Measurements from ENCODE around the gene RABL3.
"Not testable (repeated sequence)": the region's sequence is repeated elsewhere in the genome, so short reads cannot be mapped to it uniquely, and the experiment has no call there.

RABL3 gene

GRCh38 chr3:120743556-120744195 lies 1.4 kb upstream of the RABL3 start:
- no peak for DNase-seq

GRCh38 chr3:120742849-120743365 lies 591 bp upstream of the RABL3 start:
- DNase-seq = peak; percentile 55

- DNase-seq = peak; percentile 69
Measured at GRCh38 chr3:120741837-120742197, 499 bp downstream of the RABL3 start.

DNA sequence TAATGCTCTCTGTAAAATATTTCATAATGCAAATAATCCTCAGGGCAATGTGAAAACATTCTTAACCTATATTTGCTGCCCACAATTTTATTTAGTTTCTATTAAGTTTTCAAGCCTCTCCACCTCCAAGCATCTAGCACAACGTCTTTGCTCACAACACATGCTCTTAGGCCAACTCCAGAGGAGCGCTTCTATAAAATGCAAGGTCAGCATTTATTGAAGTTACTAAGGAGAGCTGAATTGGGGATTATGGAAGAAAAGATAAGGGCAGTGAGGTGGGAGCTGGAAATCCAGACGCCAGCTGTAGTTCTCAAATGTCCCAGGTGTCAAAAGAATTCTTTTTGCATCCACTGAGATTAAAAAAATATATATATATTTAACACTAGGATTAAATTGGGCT lies 996 bp downstream of the RABL3 start:
- DNase-seq = peak; percentile 6

DNA sequence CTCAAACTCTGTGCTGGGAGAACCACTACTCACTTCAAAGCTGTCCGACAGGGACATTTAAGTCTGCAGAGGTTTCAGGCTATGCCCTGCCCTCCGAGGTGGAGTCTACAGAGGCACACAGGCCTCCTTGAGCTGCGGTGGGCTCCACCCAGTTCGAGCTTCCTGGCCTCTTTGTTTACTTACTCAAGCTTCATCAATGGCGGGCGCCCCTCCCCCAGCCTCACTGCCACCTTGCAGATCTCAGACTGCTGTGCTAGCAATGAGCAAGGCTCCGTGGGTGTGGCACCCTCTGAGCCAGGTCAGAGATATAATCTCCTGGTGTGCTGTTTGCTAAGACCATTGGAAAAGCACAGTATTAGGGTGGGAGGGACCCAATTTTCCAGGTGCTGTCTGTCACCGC lies 4.3 kb downstream of the RABL3 start:
- DNase-seq = not testable (repeated sequence)

DNA sequence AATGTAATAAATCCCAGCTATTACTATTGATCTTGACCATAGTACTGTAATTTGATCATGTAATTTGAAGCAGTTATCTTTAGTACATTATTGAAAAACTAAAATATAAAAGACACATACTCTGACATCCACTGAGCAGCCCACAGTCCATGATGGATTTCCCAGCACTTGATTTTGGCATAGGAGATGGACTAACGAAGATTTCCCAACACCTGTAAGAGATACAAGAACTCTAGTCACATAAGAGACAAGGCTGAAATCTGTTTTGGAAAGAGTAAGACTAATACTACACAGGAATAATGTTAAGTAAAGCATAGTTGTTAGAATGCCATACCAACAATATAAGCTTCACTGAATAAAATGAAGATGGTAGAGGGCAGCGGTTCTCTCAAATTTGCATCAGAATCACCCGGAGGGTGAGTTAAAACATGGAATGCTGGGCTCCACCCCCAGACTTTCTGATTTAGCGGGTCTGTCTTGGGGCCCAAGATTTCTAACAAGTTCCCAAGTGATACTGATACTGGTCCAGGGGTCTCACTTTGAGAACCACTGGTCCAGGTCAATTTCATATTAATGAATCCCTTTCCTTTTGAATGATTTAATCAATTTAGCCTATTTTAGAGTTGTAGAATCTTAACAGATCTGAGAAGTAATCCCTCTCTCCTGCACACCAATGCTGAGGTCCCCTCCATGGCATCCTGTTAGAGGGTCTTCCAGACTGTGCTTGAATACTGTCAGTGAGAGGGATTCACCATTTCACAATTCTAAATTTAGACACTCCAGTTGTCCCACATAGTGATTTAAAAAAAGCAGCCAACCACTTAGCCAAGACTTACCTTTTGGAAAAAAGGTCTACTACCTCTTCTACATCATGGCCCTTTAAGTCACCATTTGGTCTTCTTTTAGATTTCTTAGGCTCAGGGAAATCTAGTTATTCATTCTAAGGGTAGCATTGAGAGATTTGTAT lies 11.5 kb downstream of the RABL3 start:
- DNase-seq = no peak

DNA sequence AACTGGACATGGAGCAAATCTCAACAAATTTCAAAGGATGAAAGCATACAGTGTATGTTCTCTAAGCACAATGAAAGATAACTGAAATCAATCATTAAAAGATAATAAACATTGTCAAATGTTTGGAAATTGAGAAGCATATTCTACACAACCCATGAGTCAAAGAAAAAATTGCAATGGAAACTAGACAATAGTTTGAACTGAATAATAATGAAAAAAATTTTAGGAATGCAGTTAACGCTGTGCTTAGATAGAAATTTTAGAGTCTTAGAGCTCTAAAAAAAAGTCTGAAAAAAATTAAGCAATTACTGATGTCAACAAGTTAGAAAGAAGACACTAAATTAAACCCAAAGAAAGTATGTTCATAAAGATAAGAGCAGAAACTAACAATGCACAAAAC lies 15.5 kb downstream of the RABL3 start:
- DNase-seq = no peak

- peak; percentile 60 for DNase-seq
Measured at GRCh38 chr3:120719167-120719834, 23.0 kb downstream of the RABL3 start.

- DNase-seq = no peak
Measured at GRCh38 chr3:120713262-120713661, 29.1 kb downstream of the RABL3 start.

DNA sequence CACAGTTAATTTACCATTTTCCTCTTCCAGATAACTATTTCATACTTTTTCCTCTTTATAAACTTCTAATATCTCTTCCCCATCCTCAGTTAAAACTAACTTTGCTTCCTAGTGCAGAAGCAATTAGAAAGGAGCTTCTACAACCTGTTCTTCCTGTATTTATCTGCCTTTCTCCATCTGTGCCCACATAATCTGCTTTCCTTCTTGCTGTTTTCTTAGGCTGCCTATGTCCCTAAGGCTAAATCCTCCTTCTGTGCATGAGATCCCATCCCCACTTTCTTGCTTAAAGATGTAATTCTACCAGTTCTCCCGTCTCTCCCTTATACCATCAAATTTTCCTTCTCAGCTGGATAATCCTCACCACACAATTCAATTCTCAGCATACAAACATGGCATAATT lies 31.9 kb downstream of the RABL3 start:
- no peak for DNase-seq

DNA sequence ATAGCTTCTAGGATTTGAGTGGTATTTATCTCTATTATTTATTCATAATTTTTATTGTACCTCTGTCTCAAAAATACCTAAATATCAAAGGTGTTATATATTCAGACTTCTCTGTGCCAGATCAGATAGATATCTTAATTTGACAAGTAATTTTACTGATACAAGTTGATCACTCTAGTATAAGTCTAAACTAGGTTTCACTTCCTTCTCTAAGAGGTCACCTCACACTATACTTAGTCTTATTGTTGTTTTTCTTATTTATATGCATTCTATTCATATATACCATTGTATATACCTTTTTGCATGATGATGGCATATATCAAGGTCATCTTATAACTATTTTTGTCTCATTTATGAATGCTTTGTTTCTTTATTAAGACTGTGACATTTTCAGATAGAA lies 33.9 kb downstream of the RABL3 start:
- DNase-seq = no peak

GRCh38 chr3:120706950-120707349 lies 35.4 kb downstream of the RABL3 start:
- no peak for DNase-seq

GRCh38 chr3:120705884-120706582 lies 36.3 kb downstream of the RABL3 start:
- no peak for DNase-seq

DNA sequence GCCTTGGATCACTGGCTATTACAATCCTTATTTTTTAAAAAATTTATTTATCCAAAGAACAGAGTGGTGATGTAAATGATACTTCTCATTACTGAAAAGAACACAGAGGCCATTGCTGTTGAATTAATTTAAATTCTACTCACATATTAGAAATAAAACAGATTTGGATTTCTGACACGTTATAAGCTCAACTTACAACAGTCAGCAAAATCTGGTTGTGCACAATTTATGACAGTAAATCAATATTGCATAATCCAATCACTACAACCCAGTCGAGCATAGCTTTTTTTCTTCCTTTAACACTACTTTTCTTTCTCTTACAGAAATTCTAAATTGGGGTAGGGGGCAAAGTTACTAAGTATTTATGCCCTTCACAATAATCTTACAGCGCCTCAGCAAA lies 43.0 kb downstream of the RABL3 start:
- DNase-seq = no peak

GRCh38 chr3:120693439-120694171 lies 48.7 kb downstream of the RABL3 start:
- DNase-seq = peak; percentile 68

DNA sequence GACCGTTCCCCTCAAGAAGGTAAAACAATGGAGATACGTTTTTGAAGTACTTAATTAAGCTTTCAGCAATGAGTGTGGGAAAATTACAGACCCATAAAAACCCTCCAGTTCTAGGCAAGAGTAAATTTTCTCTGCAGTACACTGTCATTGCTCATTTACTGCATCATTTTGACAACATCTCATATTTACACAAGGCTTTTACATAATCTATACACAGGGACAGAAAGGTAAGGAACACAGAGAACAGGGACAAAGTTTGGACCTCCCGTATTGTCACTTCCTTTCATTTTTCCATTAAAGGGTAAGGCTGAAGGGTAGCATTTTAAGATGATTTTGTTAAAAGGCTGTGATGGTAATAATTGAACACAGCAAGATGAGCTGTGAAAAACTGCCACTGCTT lies 52.9 kb downstream of the RABL3 start:
- DNase-seq = no peak

- no peak for DNase-seq
Measured at GRCh38 chr3:120688121-120688520, 54.2 kb downstream of the RABL3 start.

DNA sequence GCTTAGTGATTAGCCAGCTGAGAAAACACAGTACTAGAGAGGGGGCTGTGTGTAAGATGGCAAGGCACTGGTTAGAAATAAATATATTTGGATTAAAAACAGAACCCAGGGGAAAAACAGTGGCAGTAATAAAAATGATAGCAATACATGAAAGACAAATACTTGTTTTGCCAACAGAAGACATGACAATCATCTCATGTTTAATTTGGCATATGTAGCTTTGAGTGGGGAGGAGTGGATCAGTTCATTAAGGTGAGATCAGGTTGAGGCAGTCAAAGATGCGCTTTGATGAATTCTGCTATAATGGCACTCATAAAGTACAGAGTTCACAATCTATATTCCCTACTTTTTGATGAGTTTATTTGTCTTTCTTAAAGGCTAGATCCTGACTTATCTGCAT lies 56.9 kb downstream of the RABL3 start:
- DNase-seq = no peak

DNA sequence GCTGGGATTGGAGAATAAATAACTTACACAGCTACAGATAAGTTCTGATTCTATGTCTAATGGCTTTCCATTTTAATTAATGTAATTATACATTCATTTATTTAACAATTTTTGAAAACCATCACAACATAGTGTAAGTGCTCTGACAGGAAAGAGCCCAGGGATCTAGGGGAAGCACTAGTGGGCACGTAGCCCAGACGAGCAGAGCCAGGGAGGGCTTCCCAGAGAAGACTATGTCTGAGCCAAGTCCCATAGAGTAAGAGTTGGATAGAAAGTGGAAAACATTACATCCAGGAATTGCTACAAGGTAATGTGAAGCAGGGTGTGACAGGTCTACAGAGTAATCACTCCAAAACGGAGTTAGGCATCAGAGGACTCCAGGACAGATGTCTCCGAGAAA lies 57.4 kb downstream of the RABL3 start:
- DNase-seq = no peak

DNA sequence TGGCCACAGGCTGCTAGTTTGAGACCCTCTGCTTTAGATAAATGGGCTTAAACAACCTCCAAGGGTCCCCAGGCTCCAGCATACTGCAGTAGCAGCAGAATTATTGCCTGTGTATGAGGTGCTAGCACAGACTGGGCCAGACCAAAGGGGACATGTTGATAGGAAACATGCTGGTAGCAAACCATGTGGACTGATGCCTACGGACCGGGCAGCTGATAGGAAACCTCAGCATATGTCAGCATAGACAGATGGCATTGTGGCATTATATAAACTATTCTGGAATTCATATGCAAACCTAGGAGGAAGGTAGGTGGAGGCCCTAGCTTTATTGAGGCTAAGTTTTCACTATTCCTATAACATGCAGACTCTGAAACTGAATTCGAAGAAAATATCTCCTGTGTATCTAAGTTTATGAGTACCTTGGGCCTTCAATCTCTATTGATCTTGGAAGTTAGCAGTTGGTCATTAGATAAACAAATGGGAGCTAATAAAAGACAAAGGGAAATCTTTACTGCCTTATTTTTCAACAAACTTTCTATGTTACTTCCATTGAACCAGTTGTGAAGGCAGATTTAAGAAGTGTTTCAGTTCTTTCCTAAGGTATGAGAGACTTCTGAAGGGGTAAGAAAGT lies 58.5 kb downstream of the RABL3 start:
- DNase-seq = no peak

DNA sequence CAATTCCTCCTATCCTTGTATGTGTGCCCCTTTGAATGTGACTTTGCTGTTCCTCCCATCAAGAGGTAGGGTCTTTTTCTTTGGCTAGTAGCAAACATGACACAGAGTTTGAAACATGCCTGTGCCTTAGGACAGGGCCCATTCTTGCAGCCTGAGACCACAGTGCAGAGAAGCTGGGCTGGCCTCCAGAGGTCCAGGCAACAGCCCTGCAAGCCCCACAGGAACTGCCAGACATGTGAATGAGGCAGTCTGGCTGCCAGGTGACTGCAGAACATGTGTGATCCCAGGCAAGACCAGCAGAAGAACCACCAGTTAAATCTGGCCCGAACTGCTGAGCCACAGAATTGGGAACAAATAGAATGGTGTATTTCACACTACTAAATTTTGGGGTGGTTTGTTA lies 59.1 kb downstream of the RABL3 start:
- peak; percentile 24 for DNase-seq

Measured in DMS53 (cell line).